ENCODE measurements around the gene ATP2B2.

ATP2B2 gene

DNA sequence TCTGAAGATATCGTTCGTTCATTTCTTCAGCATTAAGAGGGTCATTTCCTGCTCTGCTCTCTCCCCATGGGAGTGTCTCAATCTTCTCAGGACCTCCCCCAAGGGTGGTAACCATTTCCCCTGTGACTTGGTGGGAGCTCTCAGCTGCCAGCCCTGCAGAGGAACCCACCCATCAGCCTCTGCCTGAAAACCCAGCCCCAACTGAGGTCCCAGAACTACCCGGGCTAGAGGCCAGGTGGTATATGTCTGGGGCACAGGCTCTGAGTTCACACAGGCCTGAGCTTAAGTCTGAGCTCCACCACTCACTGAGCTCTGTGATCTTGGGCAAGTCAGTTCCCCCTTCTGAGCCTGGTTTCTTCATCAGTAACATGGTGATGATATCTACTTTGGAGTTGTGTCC, 10.0 kb upstream of the ATP2B2 start:
- Histone ChIP-seq H3K4me3 (ENCODE audit: low read depth in 1 of 2, low read length in 1 of 2) (no peak overlapping the region), H3K36me3 (no peaks in the 10 kb centered on the region), H3K27ac (no peak overlapping the region), H3K27me3 (peaks cover 9% of the 10 kb centered on the region), H3K9me3 (no peaks in the 10 kb centered on the region), H3K4me1 (ENCODE audit: control insufficient read depth in 1 of 2, insufficient read depth in 1 of 2, low read depth in 1 of 2, low read length in 1 of 2) (no peaks in the 10 kb centered on the region)
- TF ChIP-seq, protein P1, sequence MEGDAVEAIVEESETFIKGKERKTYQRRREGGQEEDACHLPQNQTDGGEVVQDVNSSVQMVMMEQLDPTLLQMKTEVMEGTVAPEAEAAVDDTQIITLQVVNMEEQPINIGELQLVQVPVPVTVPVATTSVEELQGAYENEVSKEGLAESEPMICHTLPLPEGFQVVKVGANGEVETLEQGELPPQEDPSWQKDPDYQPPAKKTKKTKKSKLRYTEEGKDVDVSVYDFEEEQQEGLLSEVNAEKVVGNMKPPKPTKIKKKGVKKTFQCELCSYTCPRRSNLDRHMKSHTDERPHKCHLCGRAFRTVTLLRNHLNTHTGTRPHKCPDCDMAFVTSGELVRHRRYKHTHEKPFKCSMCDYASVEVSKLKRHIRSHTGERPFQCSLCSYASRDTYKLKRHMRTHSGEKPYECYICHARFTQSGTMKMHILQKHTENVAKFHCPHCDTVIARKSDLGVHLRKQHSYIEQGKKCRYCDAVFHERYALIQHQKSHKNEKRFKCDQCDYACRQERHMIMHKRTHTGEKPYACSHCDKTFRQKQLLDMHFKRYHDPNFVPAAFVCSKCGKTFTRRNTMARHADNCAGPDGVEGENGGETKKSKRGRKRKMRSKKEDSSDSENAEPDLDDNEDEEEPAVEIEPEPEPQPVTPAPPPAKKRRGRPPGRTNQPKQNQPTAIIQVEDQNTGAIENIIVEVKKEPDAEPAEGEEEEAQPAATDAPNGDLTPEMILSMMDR (IDR thresholded peaks at IDR 0.05): no peak

DNA sequence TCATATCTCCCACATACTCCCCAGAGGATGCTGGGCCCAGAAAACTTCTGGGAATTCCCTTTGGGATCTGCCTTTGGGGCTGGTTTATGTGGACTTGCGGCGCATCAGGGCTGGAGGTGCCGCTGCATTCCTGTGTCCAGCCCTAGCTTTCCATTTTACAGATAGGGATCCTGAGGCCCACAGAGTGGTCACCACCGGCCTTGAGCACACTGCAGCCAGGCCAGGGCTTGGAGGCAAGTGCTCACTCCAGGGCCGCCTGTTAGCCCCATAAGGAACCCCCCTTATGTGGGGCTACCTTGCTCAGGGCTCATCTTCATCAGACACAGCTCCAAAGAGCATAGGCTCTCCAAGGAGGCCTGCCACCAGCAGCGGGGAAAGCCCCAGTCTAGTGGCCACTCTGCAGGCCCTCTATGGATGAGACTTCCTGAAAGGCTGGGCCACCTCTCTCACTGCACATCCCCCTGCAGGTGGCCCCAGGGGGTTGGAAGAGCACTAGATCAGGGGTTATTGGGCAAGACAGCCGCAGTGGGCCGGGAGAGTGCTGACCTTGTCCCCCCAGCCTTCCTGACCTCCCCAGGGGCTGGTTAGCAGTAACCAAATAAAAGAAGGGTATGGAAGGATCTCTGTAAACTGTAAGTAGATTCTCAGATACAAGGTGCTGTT, 9.2 kb upstream of the ATP2B2 start:
- Histone ChIP-seq H3K36me3 (no peaks in the 10 kb centered on the region), H3K4me1 (ENCODE audit: control insufficient read depth in 1 of 2, insufficient read depth in 1 of 2, low read depth in 1 of 2, low read length in 1 of 2) (no peaks in the 10 kb centered on the region), H3K27ac (no peak overlapping the region), H3K9me3 (no peaks in the 10 kb centered on the region), H3K27me3 (peaks cover 9% of the 10 kb centered on the region), H3K4me3 (ENCODE audit: low read depth in 1 of 2, low read length in 1 of 2) (no peak overlapping the region)
- TF ChIP-seq, protein P1 (IDR thresholded peaks at IDR 0.05): no peak

DNA sequence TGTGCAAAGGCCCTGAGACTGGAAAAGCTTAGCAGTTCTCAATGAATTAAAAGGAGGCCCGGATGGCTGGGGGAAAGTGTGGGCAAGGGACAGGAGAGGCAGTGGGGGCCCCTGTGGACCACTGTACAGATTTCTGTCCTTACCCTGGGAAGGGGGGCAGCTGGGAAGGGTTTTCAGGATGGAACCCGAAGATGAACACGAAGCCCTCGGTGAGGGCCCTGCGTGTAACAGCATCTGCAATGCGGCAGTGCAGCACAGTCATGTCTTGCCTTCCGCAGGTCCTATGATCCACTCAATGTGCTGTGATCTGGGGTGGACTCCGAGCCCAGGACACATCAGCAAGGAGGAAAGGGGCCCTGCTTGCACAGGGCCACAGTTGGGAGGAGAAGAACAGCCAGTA, 7.9 kb upstream of the ATP2B2 start:
- Histone ChIP-seq H3K9me3 (no peaks in the 10 kb centered on the region), H3K4me3 (ENCODE audit: low read depth in 1 of 2, low read length in 1 of 2) (no peak overlapping the region), H3K4me1 (ENCODE audit: control insufficient read depth in 1 of 2, insufficient read depth in 1 of 2, low read depth in 1 of 2, low read length in 1 of 2) (no peaks in the 10 kb centered on the region), H3K36me3 (no peaks in the 10 kb centered on the region), H3K27me3 (peaks cover 9% of the 10 kb centered on the region), H3K27ac (no peak overlapping the region)
- TF ChIP-seq, protein P1 (IDR thresholded peaks at IDR 0.05): no peak

DNA sequence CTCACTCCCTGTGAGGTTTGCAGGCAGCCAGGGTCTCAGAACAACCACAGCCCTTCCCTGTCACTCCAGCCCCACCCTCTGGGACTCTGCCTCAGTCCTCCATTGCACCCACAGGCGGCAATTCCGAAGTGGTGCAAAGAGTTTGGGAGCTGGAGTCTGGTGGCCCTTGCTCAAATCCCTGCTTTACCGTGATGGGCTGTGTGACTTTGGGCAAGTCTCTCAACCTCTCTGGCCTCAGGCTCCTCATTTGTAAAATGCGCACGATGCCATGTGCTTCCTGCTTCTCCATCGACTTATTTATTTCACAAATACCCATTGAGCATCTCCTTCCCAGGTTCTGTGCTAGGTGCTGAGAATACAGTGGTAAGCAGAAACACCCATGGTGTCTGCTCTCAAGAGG, 7.3 kb upstream of the ATP2B2 start:
- no peak overlapping the region for H3K27ac ChIP-seq
- no peaks in the 10 kb centered on the region for H3K36me3 ChIP-seq
- no peaks in the 10 kb centered on the region for H3K4me1 ChIP-seq (ENCODE audit: control insufficient read depth in 1 of 2, insufficient read depth in 1 of 2, low read depth in 1 of 2, low read length in 1 of 2)
- peaks cover 7% of the 10 kb centered on the region for H3K27me3 ChIP-seq
- no peaks in the 10 kb centered on the region for H3K9me3 ChIP-seq
- TF ChIP-seq, protein P1 (IDR thresholded peaks at IDR 0.05): no peak
- no peak overlapping the region for H3K4me3 ChIP-seq (ENCODE audit: low read depth in 1 of 2, low read length in 1 of 2)

DNA sequence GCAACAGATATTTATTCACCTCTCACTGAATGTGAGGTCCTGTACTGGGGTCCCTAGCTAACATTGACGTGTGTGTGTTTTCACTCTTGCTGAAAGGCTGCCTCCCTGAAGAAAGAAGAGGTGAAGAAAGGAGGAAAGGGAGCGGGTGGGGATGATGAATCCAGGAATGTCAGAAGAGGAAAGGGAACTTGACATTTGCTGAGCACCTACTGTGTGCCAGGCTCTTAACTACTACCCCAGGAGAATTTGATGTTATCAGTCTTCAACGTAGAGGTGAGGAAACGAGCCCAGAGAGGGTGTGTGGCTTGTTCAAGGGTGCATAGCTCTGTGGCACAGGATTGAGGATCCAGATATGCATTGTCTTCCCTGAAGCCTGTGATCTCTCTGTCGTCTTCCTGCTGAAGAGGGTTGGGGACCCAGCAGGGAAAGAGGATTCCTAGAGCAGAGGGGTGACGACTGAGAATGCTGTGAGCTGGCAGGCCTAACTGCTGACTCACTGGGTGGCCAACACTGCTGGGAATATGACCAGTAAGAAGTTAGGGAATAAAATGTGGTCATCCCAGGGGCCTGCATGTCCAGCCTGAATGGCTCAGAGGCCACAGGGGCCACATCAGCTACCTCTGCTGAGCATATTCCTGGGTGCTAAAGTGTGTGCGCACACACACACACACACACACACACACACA, 6.6 kb upstream of the ATP2B2 start:
- TF ChIP-seq, protein P1 (IDR thresholded peaks at IDR 0.05): no peak
- H3K27me3 ChIP-seq: peaks cover 8% of the 10 kb centered on the region
- H3K9me3 ChIP-seq: no peaks in the 10 kb centered on the region
- no peaks in the 10 kb centered on the region for H3K4me1 ChIP-seq (ENCODE audit: control insufficient read depth in 1 of 2, insufficient read depth in 1 of 2, low read depth in 1 of 2, low read length in 1 of 2)
- H3K36me3 ChIP-seq: no peaks in the 10 kb centered on the region
- no peak overlapping the region for H3K27ac ChIP-seq
- H3K4me3 ChIP-seq (ENCODE audit: low read depth in 1 of 2, low read length in 1 of 2): no peak overlapping the region
